Panc1 (cell line): Measurements from ENCODE around the gene RRP1.

ENCODE experiments used
- POLR2AphosphoS5 ChIP-seq: IDR thresholded peaks from 2 replicates; pipeline ENCODE4 v1.6.1; 2012; ENCODE audit warnings: mild to moderate bottlenecking, low read depth, low read length, moderate library complexity
- REST ChIP-seq, 2 experiments: IDR thresholded peaks; 2 replicates each; pipeline ENCODE4 v1.6.1; 2011 to 2012; ENCODE audit warnings: low read depth in 2 of 2, control low read depth in 1 of 2, low read length in 1 of 2, mild to moderate bottlenecking in 1 of 2, moderate library complexity in 1 of 2; ENCODE audit not compliant: insufficient read depth in 1 of 2
- TF ChIP-seq, protein P1 (sequence below): fragments of 450-650 bp; IDR thresholded peaks from 2 replicates; pipeline ENCODE4 v1.5.1; 2017; ENCODE audit warnings: mild to moderate bottlenecking

- TF ChIP-seq, protein P1, sequence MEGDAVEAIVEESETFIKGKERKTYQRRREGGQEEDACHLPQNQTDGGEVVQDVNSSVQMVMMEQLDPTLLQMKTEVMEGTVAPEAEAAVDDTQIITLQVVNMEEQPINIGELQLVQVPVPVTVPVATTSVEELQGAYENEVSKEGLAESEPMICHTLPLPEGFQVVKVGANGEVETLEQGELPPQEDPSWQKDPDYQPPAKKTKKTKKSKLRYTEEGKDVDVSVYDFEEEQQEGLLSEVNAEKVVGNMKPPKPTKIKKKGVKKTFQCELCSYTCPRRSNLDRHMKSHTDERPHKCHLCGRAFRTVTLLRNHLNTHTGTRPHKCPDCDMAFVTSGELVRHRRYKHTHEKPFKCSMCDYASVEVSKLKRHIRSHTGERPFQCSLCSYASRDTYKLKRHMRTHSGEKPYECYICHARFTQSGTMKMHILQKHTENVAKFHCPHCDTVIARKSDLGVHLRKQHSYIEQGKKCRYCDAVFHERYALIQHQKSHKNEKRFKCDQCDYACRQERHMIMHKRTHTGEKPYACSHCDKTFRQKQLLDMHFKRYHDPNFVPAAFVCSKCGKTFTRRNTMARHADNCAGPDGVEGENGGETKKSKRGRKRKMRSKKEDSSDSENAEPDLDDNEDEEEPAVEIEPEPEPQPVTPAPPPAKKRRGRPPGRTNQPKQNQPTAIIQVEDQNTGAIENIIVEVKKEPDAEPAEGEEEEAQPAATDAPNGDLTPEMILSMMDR: no peak
- TF ChIP-seq REST (IDR thresholded peaks at IDR 0.05; ENCODE audit: insufficient read depth in 1 of 2, low read depth in 2 of 2, low read length in 1 of 2) (no peak), POLR2AphosphoS5 (no peak)
These were observed 47.2 kb downstream of the RRP1 start for GRCh38 chr21:43836616-43837015.
